Measurements from ENCODE around the gene WASF2. TPM values are rescaled to one million over a fixed set of nuclear protein-coding genes. Genes with fewer than 3 reads are reported as not detected.

Gene WASF2
- total RNA-seq, 1 donor from 2014 or later = 156 TPM

DNA sequence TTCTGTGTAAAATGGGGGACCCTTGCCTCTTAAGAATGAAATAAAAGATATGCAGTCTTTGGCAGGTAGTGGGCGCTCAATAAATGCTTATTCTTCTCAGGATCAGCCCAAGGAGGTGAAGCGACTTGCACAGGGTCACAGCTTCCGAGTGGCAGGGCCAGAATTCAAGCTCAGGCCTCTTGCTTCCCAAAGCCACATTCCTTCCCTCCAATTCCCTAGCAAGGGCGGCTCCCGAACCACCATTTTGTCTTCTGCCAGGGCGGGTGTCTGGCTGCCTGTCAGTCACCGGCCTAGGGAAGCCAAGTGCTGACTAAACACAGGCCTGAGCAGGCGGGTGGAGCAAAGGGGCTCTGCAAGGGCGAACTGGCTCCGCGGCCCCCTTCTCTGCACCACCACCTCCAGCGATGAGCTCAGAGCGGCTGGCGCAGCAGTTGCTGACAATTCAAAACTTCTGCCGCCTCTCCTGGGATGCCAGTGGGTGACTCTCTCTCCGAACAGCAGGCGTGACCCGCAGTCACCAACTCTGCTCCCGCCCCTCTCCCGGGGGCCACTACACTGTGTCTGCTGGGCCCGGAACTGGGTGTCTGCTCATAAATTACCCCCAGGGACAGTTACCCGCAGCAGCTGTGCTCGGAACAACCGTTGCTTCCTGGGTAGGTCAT is 86.8 kb downstream of the WASF2 start:
- H3K9me3 ChIP-seq = no peaks in the 10 kb centered on the region
- intact Hi-C loops (cut with DNase I) = no loop called here
- peak overlapping the region; percentile 75 for H3K27ac ChIP-seq
- H3K36me3 ChIP-seq = peaks cover 22% of the 10 kb centered on the region
- H3K27me3 ChIP-seq = no peaks in the 10 kb centered on the region
- H3K4me3 ChIP-seq = no peak overlapping the region
- TF ChIP-seq, protein P1, sequence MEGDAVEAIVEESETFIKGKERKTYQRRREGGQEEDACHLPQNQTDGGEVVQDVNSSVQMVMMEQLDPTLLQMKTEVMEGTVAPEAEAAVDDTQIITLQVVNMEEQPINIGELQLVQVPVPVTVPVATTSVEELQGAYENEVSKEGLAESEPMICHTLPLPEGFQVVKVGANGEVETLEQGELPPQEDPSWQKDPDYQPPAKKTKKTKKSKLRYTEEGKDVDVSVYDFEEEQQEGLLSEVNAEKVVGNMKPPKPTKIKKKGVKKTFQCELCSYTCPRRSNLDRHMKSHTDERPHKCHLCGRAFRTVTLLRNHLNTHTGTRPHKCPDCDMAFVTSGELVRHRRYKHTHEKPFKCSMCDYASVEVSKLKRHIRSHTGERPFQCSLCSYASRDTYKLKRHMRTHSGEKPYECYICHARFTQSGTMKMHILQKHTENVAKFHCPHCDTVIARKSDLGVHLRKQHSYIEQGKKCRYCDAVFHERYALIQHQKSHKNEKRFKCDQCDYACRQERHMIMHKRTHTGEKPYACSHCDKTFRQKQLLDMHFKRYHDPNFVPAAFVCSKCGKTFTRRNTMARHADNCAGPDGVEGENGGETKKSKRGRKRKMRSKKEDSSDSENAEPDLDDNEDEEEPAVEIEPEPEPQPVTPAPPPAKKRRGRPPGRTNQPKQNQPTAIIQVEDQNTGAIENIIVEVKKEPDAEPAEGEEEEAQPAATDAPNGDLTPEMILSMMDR (IDR thresholded peaks at IDR 0.05) = no peak
- DNase-seq (peak; percentile 73), ATAC-seq (peak; percentile 12)
- H3K4me1 ChIP-seq = peaks cover 54% of the 10 kb centered on the region

DNA sequence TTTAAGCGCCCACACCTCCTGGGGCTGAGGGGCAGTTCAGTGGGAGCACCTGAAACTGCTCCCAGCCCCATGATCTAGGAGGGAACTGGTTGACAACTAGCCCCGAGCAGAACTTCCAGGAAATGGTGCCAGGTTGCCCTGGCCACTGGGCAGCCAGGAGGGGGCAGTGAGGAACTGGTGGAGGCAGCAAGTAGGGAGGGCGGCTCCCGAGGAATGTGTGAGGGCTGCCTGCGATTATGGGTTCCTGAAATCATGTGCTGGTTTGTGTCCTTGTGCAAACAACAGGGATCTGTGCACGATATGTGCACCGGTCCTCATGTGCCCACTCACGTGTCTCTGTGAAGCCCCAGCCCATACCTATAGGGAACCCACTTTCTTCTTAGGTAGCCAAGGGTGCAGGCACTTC is 87.6 kb downstream of the WASF2 start:
- peak; percentile 91 for DNase-seq
- Histone ChIP-seq H3K36me3 (peaks cover 14% of the 10 kb centered on the region), H3K4me3 (no peak overlapping the region), H3K27me3 (no peaks in the 10 kb centered on the region), H3K27ac (peak overlapping the region; percentile 75), H3K9me3 (no peaks in the 10 kb centered on the region), H3K4me1 (peaks cover 54% of the 10 kb centered on the region)
- intact Hi-C loops (cut with DNase I) = no loop called here
- TF ChIP-seq, protein P1 (IDR thresholded peaks at IDR 0.05) = peak; percentile 71
- peak; percentile 87 for ATAC-seq

DNA sequence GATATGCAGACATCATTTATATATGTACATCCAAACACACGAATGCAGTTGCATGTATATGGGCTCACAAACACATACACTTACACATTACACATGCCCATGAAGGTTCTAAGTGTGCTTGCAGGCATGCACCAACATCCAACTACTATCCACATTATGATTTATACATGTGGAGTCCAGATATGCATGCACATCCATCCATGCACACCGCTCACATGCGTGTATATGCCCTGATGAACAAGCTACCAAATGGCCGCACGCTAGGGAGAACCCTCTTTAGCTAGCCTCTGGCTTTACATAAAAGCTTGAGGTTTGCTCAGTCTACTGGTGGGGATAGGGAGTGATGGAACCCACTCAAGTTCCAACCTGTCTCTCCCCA is 89.0 kb downstream of the WASF2 start:
- H3K4me1 ChIP-seq = peaks cover 53% of the 10 kb centered on the region
- intact Hi-C loops (cut with DNase I) = no loop called here

DNA sequence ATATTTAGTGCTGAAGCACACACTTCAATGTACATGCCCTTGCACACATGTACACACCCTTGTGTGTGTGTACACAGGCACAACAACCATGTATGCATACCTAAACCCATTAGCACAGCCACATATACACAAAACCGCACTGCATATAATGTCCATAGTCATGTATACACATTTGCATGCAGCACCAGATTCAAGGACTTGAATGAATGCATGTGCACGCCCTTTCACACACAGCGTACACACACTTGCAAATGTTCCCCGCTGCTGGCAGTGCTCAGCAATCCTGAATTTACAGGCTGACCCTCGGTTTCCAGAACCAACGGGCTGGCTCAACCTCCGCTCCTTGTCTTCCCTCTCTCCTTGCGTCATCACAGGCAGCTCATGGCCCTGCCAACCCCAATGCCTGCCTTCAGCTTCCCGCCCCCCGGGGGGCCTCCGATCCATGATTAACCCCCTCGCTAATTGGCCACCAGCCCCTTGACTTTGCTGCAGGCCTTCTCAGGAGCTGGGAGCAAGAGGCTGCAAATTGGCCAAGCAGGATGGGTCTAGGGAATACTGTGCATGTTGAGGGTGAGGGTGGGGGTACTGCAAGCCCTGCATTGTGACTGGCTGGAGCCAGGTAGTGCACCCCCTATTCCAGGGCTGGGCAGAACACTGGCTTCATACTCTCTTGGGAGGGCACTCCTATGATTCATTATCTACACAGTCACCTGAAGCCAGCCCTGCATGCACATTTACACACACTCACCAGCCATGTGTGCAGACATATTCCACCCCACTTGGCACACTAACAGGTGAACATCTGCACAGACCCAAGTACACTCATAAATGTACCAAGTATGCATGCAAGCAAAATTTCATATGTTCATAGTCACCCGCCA is 89.6 kb downstream of the WASF2 start:
- ATAC-seq = no peak
- no peak for DNase-seq
- Histone ChIP-seq H3K27me3 (no peaks in the 10 kb centered on the region), H3K9me3 (no peaks in the 10 kb centered on the region), H3K4me1 (peaks cover 47% of the 10 kb centered on the region), H3K4me3 (no peak overlapping the region), H3K36me3 (no peaks in the 10 kb centered on the region), H3K27ac (no peak overlapping the region)
- intact Hi-C loops (cut with DNase I) = no loop called here
- TF ChIP-seq, protein P1 (IDR thresholded peaks at IDR 0.05) = no peak

More for the DNA sequence above, 89.0 kb downstream of the WASF2 start:
- Histone ChIP-seq H3K4me3 (no peak overlapping the region), H3K27ac (no peak overlapping the region), H3K27me3 (no peaks in the 10 kb centered on the region), H3K9me3 (no peaks in the 10 kb centered on the region), H3K36me3 (no peaks in the 10 kb centered on the region)
- ATAC-seq = no peak
- TF ChIP-seq, protein P1 (IDR thresholded peaks at IDR 0.05) = no peak
- no peak for DNase-seq

DNA sequence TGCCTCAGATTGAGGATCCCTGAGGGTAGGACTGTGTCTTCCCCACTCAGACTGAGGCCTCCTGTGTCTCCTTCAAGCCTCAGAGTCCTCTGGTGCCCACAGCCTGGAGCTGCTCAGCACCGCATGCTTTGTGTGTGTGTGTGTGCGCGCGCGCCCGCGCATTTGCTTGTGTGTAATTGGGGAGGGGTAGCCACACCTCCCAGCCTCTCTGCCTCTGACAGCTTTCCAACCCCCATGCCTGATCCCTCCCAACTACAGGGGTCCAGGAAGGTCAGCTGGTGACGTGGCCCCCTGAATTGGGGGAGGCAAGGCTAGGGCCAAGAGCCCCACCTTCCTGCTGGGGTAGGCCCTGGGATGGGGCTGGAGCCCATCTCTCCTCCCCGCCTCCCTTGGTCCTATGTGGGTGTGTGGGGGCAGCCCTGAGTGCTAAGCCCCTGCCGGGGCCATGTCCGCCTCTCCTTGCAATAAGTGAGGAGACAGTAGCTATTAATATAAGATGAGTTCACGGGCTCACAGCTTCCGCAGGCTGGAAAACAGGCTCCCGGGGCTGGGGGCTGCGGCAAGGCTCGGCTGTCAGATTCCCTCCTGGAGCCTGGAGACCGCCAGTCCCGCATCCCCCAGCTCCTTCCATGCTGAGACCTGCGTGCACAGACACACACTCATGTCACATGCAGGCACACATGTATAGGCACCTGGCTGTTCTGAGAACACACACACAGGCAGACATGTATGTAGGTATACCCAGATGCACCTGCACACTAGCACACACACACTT is 90.5 kb downstream of the WASF2 start:
- intact Hi-C loops (cut with DNase I) = loop anchor here (10.0 kb wide), 2 partner anchors 205 to 265 kb away; partner anchors contain the start of gene AHDC1
- TF ChIP-seq, protein P1 (IDR thresholded peaks at IDR 0.05) = no peak
- no peaks in the 10 kb centered on the region for H3K27me3 ChIP-seq
- ATAC-seq (no peak), DNase-seq (no peak)
- H3K4me3 ChIP-seq = no peak overlapping the region
- H3K4me1 ChIP-seq = peaks cover 42% of the 10 kb centered on the region
- H3K27ac ChIP-seq = no peak overlapping the region
- no peaks in the 10 kb centered on the region for H3K36me3 ChIP-seq
- H3K9me3 ChIP-seq = no peaks in the 10 kb centered on the region
